ENCODE data around the gene KRCC1. TPM values are rescaled to one million over a fixed set of nuclear protein-coding genes. Genes with fewer than 3 reads are reported as not detected.

KRCC1 gene
- total and polyA plus RNA-seq, 8 donors, result 7.0 to 48.0 (median 25.9) TPM

GRCh38 chr2:88042476-88042875 lies 13.1 kb downstream of the KRCC1 start:
- Histone ChIP-seq H3K4me1 (peaks cover 0 to 27% (median 9%) of the 10 kb centered on the region in 4 donors), H3K27ac (no peak overlapping the region), H3K36me3 (peaks cover 0 to 9% (median 7%) of the 10 kb centered on the region in 4 donors), H3K4me3 (no peak overlapping the region), H3K9me3 (no peaks in the 10 kb centered on the region), H3K27me3 (no peaks in the 10 kb centered on the region)
- intact Hi-C loops (cut with DNase I; ENCODE audit: low total_unique reads), result no loop called here
- WGBS, 5 donors, result 98 to 100% (median 99%) methylated on average over 5 of the region's 5 CpGs
- no peak for DNase-seq
- TF ChIP-seq POLR2A (IDR thresholded peaks at IDR 0.05), result no peak
- no peak for TF ChIP-seq CTCF (IDR thresholded peaks at IDR 0.05)
- no peak for TF ChIP-seq POLR2AphosphoS5 (IDR thresholded peaks at IDR 0.05)
- no peak for TF ChIP-seq EP300 (IDR thresholded peaks at IDR 0.05)

GRCh38 chr2:88038263-88039105 lies 17.1 kb downstream of the KRCC1 start:
- Histone ChIP-seq H3K4me1 (peaks cover 0 to 26% (median 9%) of the 10 kb centered on the region in 4 donors), H3K27me3 (no peaks in the 10 kb centered on the region), H3K9me3 (no peaks in the 10 kb centered on the region), H3K36me3 (peaks cover 0 to 30% (median 21%) of the 10 kb centered on the region in 4 donors), H3K27ac (no peak overlapping the region), H3K4me3 (no peak overlapping the region)
- no peak for TF ChIP-seq POLR2A (IDR thresholded peaks at IDR 0.05)
- no peak for TF ChIP-seq CTCF (IDR thresholded peaks at IDR 0.05)
- no peak for TF ChIP-seq EP300 (IDR thresholded peaks at IDR 0.05)
- no peak for TF ChIP-seq POLR2AphosphoS5 (IDR thresholded peaks at IDR 0.05)
- DNase-seq, result no peak
- intact Hi-C loops (cut with DNase I; ENCODE audit: low total_unique reads), result no loop called here
- 93 to 97% (median 95%) methylated on average over 4 of the region's 4 CpGs for WGBS, 5 donors

- H3K4me1 ChIP-seq, result peaks cover 0 to 13% (median 3%) of the 10 kb centered on the region in 4 donors
- H3K27ac ChIP-seq, result no peak overlapping the region
- H3K27me3 ChIP-seq, result no peaks in the 10 kb centered on the region
- no peaks in the 10 kb centered on the region for H3K9me3 ChIP-seq
- no peak for DNase-seq
- no peak overlapping the region for H3K4me3 ChIP-seq
- peaks cover 0 to 47% (median 38%) of the 10 kb centered on the region in 4 donors for H3K36me3 ChIP-seq
- TF ChIP-seq POLR2AphosphoS5 (IDR thresholded peaks at IDR 0.05) (no peak), EP300 (IDR thresholded peaks at IDR 0.05) (no peak), CTCF (IDR thresholded peaks at IDR 0.05) (no peak), POLR2A (IDR thresholded peaks at IDR 0.05) (no peak)
- intact Hi-C loops (cut with DNase I; ENCODE audit: low total_unique reads), result no loop called here
Observed at GRCh38 chr2:88036606-88037005, 19.0 kb downstream of the KRCC1 start.

- 70 to 89% (median 86%) methylated on average over 2 of the region's 2 CpGs for WGBS, 5 donors
- H3K4me3 ChIP-seq, result no peak overlapping the region
- no peak for TF ChIP-seq EP300 (IDR thresholded peaks at IDR 0.05)
- no peak for TF ChIP-seq CTCF (IDR thresholded peaks at IDR 0.05)
- no peaks in the 10 kb centered on the region for H3K27me3 ChIP-seq
- peaks cover 0 to 13% (median 2%) of the 10 kb centered on the region in 4 donors for H3K4me1 ChIP-seq
- H3K9me3 ChIP-seq, result no peaks in the 10 kb centered on the region
- peaks cover 2 to 50% (median 42%) of the 10 kb centered on the region in 4 donors for H3K36me3 ChIP-seq
- no peak for DNase-seq
- intact Hi-C loops (cut with DNase I; ENCODE audit: low total_unique reads), result no loop called here
- no peak overlapping the region for H3K27ac ChIP-seq
Observed at GRCh38 chr2:88036182-88036581, 19.4 kb downstream of the KRCC1 start.

Data from stomach (tissue), 9 donors.